HepG2 (cell line): ENCODE results near the gene EMILIN1. TPM values are rescaled to one million over a fixed set of nuclear protein-coding genes. Genes with fewer than 3 reads are reported as not detected.

Experiments used
- AGO2 ChIP-seq: fragments of 200-400 bp; formaldehyde crosslinking; optimal IDR thresholded peaks from 2 replicates; pipeline ENCODE3; 2017; ENCODE audit warnings: mild to moderate bottlenecking, low read depth, low read length, moderate library complexity
- ARNT ChIP-seq: fragments of 450-650 bp; IDR thresholded peaks from 2 replicates; pipeline ENCODE4 v1.6.1; 2017
- ATF7 ChIP-seq, 2 experiments: fragments of 450-650 bp in 1 of 2; sonication (generic) in 1 of 2; formaldehyde crosslinking in 1 of 2; IDR thresholded peaks; 2 replicates each; pipeline versions ENCODE4 v1.4.0 to v1.6.1; 2016 to 2020; ENCODE audit warnings: antibody characterized with exemption in 1 of 2, mild to moderate bottlenecking in 1 of 2, missing genetic modification reagents in 1 of 2
- GFI1 ChIP-seq: sonication (generic); formaldehyde crosslinking; IDR thresholded peaks from 2 replicates; pipeline ENCODE4 v1.5.0; 2020; ENCODE audit warnings: missing genetic modification reagents, mild to moderate bottlenecking, borderline replicate concordance
- GTF3A ChIP-seq: sonication (generic); formaldehyde crosslinking; conservative IDR thresholded peaks from 2 replicates; pipeline ENCODE4 v1.4.0; 2020; ENCODE audit warnings: mild to moderate bottlenecking, missing genetic modification reagents
- MED13 ChIP-seq: sonication (generic); formaldehyde crosslinking; IDR thresholded peaks from 2 replicates; pipeline ENCODE4 v1.5.0; 2020; ENCODE audit warnings: missing genetic modification reagents
- MYC ChIP-seq: sonication (generic); formaldehyde crosslinking; IDR thresholded peaks from 2 replicates; pipeline ENCODE4 v1.9.0; 2021; ENCODE audit warnings: missing genetic modification reagents, borderline replicate concordance
- PHF8 ChIP-seq: sonication (generic); formaldehyde crosslinking; IDR thresholded peaks from 2 replicates; pipeline ENCODE4 v1.5.0; 2020; ENCODE audit warnings: missing genetic modification reagents
- PRDM4 ChIP-seq: sonication (generic); formaldehyde crosslinking; IDR thresholded peaks from 2 replicates; pipeline ENCODE4 v1.9.0; 2021; ENCODE audit warnings: missing genetic modification reagents, borderline replicate concordance
- SP140L ChIP-seq: sonication (generic); formaldehyde crosslinking; IDR thresholded peaks from 2 replicates; pipeline ENCODE4 v1.4.0; 2020; ENCODE audit warnings: missing genetic modification reagents, borderline replicate concordance
- TEAD2 ChIP-seq: sonication (generic); formaldehyde crosslinking; IDR thresholded peaks from 2 replicates; pipeline ENCODE4 v1.9.0; 2021; ENCODE audit warnings: missing genetic modification reagents
- TFDP1 ChIP-seq: IDR thresholded peaks from 2 replicates; pipeline ENCODE4 v1.6.1; 2016; ENCODE audit warnings: missing compliant biosample characterization, missing genetic modification reagents, borderline replicate concordance
- UBTF ChIP-seq: sonication (generic); formaldehyde crosslinking; IDR thresholded peaks from 2 replicates; pipeline ENCODE4 v1.4.0; 2020; ENCODE audit warnings: mild to moderate bottlenecking, missing genetic modification reagents
- ZNF121 ChIP-seq: sonication (generic); formaldehyde crosslinking; IDR thresholded peaks from 2 replicates; pipeline ENCODE4 v1.5.0; 2020; ENCODE audit warnings: mild to moderate bottlenecking, missing genetic modification reagents
- ZNF546 ChIP-seq: sonication (generic); formaldehyde crosslinking; conservative IDR thresholded peaks from 2 replicates; pipeline ENCODE4 v1.8.1; 2023; ENCODE audit warnings: mild to moderate bottlenecking, missing genetic modification reagents
- ZNF775 ChIP-seq: sonication (generic); formaldehyde crosslinking; IDR thresholded peaks from 2 replicates; pipeline ENCODE4 v1.4.0; 2020; ENCODE audit warnings: missing genetic modification reagents, mild to moderate bottlenecking, moderate library complexity, borderline replicate concordance
- polyA plus RNA-seq, 8 experiments: library from polyadenylated mRNA; depleted of rRNA in 3 of 8; stranded (reverse) in 7 of 8; unstranded in 1 of 8; fragments of >200 nt; fragmentation: Illumina TruSeq in 4 of 8; extraction: Trizol in 4 of 8; gene quantifications; 2 replicates each; pipeline versions ENCODE4 v1.2.1 to v1.2.3, GENCODE V29; 2011 to 2016; ENCODE audit warnings: low read depth in 4 of 8, missing spikeins in 1 of 8, mixed read lengths in 1 of 8; ENCODE audit not compliant: insufficient read depth in 1 of 8
- total RNA-seq, 5 experiments: library from RNA; depleted of rRNA; stranded (reverse); fragments of >200 nt; fragmentation: Illumina TruSeq; extraction: Trizol; gene quantifications; 2 replicates each; pipeline ENCODE4 v1.2.3, GENCODE V29; 2016; ENCODE audit warnings: low read depth in 1 of 5
- TF ChIP-seq, protein P1 (sequence below): sonication (generic); formaldehyde crosslinking; IDR thresholded peaks from 2 replicates; pipeline ENCODE4 v1.5.1; 2020; ENCODE audit warnings: mild to moderate bottlenecking, missing genetic modification reagents
- TF ChIP-seq, protein P2 (sequence below): sonication (generic); formaldehyde crosslinking; IDR thresholded peaks from 2 replicates; pipeline ENCODE4 v1.8.0; 2022; ENCODE audit warnings: missing genetic modification reagents, mild to moderate bottlenecking, borderline replicate concordance

EMILIN1 gene
- total and polyA plus RNA-seq, 2 of the 13 experiments (the other 11 are each of a cell fraction or from before 2014, with no cell fraction given), result 8.1 to 9.7 TPM

- TF ChIP-seq ZNF775 (CRISPR knock-in tag) (0 out of 2 replicates have a peak, but pooled peaks have one; percentile 23), ZNF546 (CRISPR knock-in tag) (no peak), SP140L (no peak), GTF3A (CRISPR knock-in tag) (peak; percentile 48; the same call in 1 of the 2 replicates), ARNT (no peak), UBTF (CRISPR knock-in tag) (peak; percentile 82), MYC (CRISPR knock-in tag) (peak; percentile 92; the same call in 1 of the 2 replicates), ZNF121 (peak; percentile 46; the same call in 1 of the 2 replicates), PHF8 (CRISPR knock-in tag) (peak; percentile 93), TEAD2 (CRISPR knock-in tag) (no peak), AGO2 (peak; percentile 77), PRDM4 (no peak), ATF7 (IDR thresholded peaks at IDR 0.05) (no peak), ATF7 (CRISPR knock-in tag; IDR thresholded peaks at IDR 0.05) (no peak), MED13 (peak; percentile 51; the same call in 1 of the 2 replicates), GFI1 (CRISPR knock-in tag) (peak; percentile 72), TFDP1 (peak; percentile 89)
- TF ChIP-seq, protein P1, sequence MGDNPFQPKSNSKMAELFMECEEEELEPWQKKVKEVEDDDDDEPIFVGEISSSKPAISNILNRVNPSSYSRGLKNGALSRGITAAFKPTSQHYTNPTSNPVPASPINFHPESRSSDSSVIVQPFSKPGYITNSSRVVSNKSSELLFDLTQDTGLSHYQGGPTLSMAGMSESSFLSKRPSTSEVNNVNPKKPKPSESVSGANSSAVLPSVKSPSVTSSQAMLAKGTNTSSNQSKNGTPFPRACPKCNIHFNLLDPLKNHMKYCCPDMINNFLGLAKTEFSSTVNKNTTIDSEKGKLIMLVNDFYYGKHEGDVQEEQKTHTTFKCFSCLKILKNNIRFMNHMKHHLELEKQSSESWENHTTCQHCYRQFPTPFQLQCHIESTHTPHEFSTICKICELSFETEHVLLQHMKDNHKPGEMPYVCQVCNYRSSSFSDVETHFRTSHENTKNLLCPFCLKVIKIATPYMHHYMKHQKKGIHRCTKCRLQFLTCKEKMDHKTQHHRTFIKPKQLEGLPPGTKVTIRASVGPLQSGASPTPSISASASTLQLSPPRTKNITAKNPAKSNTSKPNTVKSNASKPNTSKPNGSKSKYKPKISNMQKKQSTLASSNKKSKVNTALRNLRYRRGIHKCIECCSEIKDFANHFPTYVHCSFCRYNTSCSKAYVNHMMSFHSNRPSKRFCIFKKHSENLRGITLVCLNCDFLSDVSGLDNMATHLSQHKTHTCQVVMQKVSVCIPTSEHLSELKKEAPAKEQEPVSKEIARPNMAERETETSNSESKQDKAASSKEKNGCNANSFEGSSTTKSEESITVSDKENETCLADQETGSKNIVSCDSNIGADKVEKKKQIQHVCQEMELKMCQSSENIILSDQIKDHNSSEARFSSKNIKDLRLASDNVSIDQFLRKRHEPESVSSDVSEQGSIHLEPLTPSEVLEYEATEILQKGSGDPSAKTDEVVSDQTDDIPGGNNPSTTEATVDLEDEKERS (CRISPR knock-in tag), result no peak; the same call in 1 of the 2 replicates
- TF ChIP-seq, protein P2, sequence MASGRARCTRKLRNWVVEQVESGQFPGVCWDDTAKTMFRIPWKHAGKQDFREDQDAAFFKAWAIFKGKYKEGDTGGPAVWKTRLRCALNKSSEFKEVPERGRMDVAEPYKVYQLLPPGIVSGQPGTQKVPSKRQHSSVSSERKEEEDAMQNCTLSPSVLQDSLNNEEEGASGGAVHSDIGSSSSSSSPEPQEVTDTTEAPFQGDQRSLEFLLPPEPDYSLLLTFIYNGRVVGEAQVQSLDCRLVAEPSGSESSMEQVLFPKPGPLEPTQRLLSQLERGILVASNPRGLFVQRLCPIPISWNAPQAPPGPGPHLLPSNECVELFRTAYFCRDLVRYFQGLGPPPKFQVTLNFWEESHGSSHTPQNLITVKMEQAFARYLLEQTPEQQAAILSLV, result peak; percentile 82
Observed at GRCh38 chr2:27032495-27033252, 45.7 kb upstream of the EMILIN1 start, which contains the start of gene TMEM214 (continued).
